ENCODE data around the gene ATP8A1.

Gene ATP8A1

DNA sequence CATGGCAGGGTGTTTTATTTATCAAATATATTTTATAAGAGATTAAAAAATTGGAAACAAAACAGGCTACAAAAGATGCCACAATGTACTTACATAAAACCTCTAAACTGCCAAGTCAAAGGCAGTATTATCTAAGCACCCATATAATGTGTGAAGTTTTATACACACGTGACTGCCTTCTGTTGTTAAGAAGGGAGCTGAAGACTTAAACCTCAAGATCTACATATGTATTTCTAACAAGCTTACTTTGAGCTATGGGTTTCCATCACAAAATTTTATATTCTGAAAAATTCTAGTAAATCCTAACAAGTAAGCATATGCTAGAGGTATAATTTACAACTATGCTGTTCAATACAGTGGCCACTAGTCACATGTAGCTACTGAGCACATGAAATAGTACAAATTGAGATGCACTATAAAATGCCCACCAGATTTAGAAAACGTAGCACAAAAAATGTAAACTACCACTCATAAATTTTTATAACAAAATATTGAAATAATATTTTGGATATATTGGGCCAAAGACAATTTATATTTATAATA lies 9.8 kb downstream of the ATP8A1 start:
- no peak for DNase-seq

- no peak for DNase-seq
Observed at GRCh38 chr4:42646013-42646784, 10.7 kb downstream of the ATP8A1 start.

DNA sequence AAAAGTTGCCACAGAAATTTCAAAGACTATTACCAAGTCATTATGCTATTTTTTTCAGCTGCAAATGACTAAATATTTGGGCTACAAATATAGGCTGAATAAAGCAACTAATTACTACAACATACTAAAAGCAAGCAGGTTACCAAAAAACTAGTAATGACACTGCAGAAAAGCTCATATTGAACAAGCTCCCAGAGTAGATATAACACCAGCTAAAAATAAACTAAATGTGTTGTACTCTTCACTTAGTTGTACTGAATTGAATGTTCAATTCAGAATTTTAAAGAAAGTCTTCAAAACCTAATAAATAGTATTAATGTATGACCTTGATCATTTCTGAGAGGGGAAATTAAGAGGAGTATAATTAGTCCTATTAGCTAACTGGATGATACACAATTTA lies 12.0 kb downstream of the ATP8A1 start:
- no peak for DNase-seq

- no peak for DNase-seq
Observed at GRCh38 chr4:42643685-42644084, 13.2 kb downstream of the ATP8A1 start.

- no peak for DNase-seq
Observed at GRCh38 chr4:42642845-42643615, 13.9 kb downstream of the ATP8A1 start.

GRCh38 chr4:42642101-42642797 lies 14.7 kb downstream of the ATP8A1 start:
- no peak for DNase-seq

- DNase-seq, result no peak
Observed at GRCh38 chr4:42641656-42642055, 15.2 kb downstream of the ATP8A1 start.

GRCh38 chr4:42641161-42641560 lies 15.7 kb downstream of the ATP8A1 start:
- no peak for DNase-seq

DNA sequence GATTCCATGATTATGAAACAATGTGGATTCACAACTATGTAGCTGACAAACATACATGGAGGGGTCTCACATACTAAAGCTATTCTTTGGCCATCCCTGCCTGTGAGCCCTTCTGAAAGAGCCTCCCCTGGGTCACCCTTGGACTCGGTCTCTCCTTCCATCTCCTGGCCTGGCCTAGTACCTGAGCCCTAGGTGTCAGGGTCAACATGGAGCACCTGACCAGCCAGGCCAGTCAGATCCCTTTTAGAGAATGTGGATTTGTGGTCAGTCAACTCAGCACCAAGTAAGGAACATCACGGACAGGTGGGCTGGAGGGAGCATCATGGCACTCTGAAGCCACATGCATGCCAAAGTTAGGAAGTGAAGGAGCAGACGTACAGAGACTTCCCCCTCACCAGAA lies 16.3 kb downstream of the ATP8A1 start:
- DNase-seq, result no peak

GRCh38 chr4:42638993-42639392 lies 17.9 kb downstream of the ATP8A1 start:
- no peak for DNase-seq

- DNase-seq, result no peak
Observed at GRCh38 chr4:42638321-42638720, 18.6 kb downstream of the ATP8A1 start.

GRCh38 chr4:42637867-42638266 lies 19.0 kb downstream of the ATP8A1 start:
- DNase-seq, result no peak

DNA sequence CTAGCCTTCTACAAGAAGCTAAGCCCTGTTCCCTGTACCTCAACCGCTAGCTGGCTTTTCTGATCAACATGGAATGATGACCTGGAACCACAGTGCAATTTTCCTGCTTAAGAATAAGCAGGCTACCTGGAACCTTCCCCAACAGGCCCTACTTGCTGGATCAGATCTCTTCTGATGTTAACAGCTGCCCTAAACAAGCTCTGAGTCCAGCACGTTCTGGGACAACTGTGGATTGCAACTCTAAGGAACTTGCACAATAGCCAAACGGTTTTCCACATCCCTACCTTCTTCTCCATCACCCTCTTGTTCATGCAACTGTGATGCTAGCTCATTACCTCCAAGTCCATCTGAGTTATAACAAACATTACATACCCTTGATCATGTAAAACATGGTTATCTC lies 19.8 kb downstream of the ATP8A1 start:
- DNase-seq, result no peak

GRCh38 chr4:42636645-42636949 lies 20.3 kb downstream of the ATP8A1 start:
- DNase-seq, result no peak

GRCh38 chr4:42633605-42634388 lies 23.1 kb downstream of the ATP8A1 start:
- DNase-seq, result no peak

- no peak for DNase-seq
Observed at GRCh38 chr4:42632653-42633382, 24.1 kb downstream of the ATP8A1 start.

DNA sequence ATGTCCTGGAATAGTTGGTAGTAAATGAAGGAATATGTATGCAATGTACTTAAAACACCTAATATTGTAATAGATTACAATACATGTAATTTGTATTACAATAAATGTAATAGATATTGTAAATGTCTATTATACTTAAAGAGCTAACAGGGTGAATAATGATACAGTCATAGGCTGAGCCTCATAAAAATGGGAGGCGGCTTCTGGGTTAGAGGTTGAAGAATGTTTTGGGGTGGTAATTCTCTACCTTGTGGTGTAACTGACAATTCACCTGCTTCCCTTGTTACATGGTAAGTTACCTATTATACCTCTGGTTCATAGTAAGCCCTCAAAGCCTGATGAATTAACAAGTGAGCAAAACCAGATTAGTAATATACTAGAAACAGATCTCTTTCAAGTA lies 26.0 kb downstream of the ATP8A1 start:
- no peak for DNase-seq

DNA sequence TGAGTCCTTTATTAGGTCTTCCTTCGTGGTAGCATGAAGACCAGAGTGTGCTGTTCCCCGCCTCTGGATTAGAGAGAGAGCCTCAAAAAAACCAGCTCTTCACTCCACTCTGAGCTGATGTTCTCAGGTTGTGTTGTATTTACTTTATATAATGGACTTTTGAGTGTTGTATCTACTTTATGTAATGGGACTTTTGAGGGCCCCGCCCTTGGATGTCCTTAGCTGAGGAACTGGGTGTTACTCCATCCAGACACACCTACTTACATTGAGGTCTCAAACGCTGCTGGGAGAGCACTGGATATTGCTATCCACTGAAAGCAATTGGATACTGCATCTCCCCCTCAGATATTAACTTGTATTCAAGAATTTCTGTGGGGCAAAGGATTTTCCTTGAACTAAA lies 28.2 kb downstream of the ATP8A1 start:
- no peak for DNase-seq

GRCh38 chr4:42627885-42628646 lies 28.8 kb downstream of the ATP8A1 start:
- no peak for DNase-seq

DNA sequence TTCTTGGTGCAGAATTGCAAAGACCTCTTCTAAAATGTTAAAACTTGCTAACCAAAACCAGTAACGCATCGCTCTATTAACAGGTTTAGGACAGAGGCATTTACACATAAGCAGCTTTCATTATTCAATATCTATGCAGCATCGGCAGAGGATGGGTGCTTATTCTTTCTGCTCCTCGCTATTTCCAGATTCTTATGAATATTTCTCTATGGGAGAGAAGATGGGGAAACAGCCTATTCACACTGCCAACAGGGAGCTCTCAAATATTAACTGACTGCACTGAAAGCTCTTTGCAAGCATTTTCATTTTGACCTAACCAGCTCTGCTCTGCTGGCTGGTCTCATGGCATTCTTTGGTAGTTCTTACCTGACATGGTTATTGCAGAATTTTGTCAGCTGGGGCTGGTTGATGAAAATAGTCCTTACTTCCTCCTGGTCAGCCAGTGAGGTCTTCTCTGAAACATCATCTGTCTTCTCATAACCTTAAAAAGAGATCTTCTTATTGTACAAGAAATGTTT lies 30.2 kb downstream of the ATP8A1 start:
- DNase-seq, result no peak

DNA sequence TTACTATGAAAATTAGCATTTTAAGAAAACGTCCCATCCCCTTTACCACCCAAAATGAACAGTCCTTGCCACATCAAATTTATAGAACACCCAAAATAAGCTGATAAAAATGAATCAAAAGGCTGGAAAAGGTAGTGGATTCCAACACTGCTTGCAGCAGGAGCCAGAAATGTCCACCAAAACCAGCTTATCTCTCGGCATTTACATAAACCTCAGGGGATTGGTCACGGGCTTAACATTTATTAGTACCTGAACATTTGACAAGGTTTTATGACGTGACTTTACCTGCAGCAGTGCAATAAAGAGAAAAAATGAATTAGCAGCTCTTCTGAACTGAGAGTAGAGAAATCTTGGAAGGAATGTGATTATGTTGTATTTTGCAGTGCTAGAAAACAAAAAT lies 31.6 kb downstream of the ATP8A1 start:
- no peak for DNase-seq

Data from NCI-H1105 (cell line).